NCI-H345 treated with DMSO at 0.1 percent for 48 hours (cell line): Measurements from ENCODE around the gene CFL2.

Experiments used
- DNase-seq: peaks from one replicate; lab custom pipeline; 2025; ENCODE audit not compliant: unreplicated experiment; lab: John Stamatoyannopoulos, UW

The CFL2 gene

DNA sequence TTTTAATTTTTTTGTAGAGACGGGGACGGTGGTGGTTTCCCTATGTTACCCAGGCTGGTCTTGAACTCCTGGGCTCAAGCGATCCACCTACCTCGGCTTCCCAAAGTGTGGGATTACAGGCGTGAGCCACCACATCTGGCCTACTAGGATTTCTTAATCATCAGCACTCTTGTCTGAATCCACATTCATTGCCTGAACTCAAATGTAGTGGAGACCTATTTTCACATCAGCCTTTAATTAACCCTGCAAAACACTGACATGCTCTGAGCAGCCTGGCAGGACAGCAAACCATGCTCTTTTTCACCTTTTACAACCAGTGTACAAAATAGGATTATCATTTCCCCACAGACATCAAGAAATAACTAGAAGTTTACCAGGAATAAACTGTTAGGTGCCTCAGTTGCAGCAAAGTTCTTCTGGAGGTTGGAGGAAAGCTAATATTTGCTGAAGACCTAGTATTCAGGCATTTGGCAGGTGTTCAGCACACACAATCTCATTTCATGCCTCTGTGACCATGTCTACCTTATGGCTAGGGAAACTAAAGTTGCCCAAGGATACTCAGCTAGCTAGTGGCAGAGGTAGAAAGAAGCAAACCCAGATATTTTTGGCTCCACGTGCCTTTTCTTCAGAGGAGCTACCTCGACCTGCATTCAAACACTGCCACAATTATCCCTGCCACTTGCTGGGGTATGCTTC is 37.7 kb downstream of the CFL2 start:
- DNase-seq = no peak

DNA sequence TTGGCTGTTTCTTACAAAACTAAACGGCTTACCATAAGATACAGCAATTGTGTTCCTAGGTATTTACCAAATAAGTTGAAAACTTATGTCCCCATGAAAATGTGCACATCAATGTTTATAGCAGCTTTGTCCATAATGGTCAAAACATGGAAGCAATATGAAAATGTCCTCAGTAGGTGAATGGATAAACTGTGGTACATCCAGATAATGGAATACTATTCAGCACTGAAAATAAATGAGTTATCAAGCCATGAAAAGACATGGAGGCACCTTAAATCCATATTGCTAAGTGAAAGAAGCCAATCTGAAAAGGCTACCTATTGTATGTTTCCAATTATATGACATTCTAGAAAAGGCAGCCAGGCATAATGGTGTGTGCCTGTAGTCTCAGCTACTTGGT is 40.7 kb downstream of the CFL2 start:
- DNase-seq = no peak

DNA sequence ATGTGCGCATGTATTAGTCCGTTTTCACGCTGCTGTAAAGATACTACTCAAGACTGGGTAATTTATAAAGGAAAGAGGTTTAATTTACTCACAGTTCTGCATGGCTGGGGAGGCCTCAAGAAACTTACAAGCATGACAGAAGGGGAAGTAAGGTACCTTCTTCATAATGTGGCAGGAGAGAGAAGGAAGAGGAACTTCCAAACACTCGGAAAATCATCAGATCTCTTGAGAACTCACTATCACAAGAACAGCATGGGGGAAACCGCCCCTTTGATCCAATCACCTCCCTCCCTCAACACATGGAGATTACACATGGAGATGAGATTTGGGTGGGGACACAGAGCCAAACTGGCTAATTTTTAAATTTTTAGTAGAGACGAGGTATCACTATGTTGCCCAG is 42.7 kb downstream of the CFL2 start:
- DNase-seq = no peak

DNA sequence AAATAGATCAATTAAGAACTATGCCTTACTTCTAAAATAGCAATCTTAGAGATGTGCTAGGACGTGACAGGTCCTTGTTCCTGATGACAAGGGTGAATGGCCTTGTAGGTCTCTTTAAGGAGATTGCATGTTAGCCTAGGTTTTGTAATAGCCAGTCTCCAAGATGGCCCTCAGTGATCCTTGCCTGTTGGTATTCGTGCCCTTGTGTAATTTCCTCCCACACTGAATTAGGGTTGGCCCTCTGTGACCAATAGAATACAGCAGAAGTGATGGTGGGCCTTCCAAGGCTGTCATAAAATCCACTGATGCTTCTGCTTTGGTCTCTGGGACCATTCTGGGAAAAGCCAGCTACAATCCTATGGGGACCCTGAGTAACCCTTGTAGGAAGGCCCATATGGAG is 46.3 kb downstream of the CFL2 start:
- no peak for DNase-seq

DNA sequence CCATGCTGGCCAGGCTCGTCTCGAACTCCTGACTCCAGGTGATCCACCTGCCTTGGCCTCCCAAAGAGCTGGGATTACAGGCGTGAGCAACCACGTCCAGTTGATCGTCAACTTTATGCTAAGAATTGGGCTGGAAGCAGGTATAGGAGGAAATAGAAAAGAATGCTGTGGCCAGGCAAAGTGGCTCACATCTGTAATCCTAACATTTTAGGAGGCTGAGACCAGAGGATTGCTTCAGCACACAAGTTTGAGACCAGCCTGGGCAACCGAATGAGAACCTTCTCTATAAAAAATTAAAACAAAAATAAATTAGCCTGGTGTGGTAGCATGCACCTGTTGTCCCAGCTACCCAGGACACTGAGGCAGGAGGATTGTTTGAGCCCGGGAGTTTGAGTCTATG is 47.4 kb downstream of the CFL2 start:
- DNase-seq = no peak

DNA sequence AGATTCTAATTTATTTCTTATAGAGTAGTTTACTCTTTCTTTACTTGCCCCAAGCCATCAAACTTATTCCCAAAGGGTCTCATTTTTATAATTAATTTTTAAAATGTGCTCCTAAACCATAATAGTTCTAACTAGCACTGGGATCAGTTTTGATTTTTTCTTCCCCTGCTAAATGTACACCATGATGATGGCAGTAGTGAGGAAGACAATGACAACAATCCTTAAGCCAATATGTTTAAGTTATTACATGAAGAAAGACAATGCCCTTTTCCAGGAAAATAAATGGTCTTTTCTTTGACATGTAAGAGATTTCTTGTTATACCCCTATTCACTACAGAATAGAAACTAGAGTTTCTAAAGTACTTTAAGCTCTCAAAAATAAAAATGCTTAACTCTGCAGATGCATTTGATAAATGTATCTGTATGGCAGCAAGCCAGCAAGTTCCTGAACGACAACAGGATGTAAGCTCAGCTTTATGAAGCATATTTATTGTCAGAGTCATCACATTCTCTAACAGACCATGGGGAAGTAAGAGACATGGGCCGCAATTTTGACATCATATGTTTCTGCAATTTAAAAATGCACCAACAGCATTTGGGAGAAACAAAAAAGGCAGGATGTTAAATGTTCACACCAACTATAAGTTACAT is 48.5 kb downstream of the CFL2 start:
- DNase-seq = no peak

DNA sequence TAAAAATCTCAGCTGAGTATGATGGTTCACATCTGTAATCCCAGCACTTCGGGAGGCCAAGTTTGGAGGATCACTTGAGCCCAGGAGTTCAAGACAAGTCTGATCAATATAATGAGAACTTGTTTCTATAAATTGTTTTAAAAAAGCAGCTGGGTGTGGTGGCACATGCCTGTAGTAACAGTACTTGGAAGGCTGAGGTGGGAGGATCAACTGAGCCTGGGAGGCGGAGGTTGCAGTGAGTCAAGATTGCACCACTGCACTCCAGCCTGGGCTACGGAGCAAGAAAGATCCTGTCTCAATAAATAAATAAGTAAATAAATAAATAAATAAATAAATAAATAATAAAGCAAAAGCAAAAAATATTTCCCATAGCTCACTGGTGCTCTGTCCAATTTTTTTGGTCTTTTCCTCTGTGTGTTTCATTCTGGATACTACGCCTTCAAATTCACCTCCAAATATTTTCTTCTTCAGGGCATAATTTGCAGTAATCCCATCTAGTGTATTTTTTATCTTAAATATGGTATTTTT is 51.8 kb downstream of the CFL2 start:
- DNase-seq = no peak

DNA sequence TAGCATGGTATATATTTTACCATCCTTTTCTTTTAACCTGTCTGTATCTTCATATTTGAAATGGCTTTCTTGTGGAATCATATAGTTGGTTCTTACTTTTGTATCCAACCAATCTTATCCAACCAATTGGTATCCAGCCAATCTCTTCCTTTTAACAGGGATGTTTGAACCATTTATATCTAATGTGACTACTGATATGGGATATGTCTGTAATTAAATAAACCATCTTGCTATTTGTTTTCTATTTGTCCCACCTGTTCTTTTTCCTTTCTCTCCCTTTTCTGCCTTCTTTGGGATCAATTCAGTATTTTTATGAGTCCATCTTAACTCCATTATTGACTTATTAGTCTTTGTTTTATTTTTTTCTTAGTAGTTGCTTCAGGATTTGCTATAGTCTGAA is 53.6 kb downstream of the CFL2 start:
- DNase-seq = no peak
